ENCODE results near the gene MBD3L2B. TPM values are rescaled to one million over a fixed set of nuclear protein-coding genes. Genes with fewer than 3 reads are reported as not detected.

The MBD3L2B gene
- total RNA-seq, 1 experiment from 2014 or later, result not detected

DNA sequence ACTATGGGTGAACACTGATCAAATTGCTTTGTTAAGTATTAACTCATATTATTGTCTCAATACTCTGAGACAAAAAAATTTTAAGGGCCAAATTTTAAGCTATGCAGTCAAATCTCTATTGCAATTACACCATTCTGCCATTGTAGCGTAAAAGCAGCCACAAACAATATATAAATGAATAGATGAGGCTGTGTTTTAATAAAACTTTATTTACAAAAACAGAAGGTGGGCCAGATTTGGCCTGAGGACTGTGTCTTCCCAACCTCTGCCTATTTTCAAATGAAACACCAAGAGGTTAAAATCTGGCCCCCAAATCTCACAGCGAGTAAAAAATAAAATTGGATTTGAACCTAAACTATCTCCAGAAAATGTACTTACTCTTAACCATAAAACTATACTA is 51.7 kb downstream of the MBD3L2B start:
- BruUV-seq (replicated peaks), result no TSS peak
- CTCF ChIA-PET, result interaction anchor here (0.8 kb wide), 1 partner anchor 130 kb away, joined by 4 read pairs; no protein-coding TSS in a partner anchor
- no peaks in the 10 kb centered on the region for H3K4me1 Mint-ChIP-seq (ENCODE audit: low read depth, unreplicated experiment)
- no peak overlapping the region for H3K27ac Mint-ChIP-seq (ENCODE audit: unreplicated experiment)
- intact Hi-C loops (cut with micrococcal nuclease; ENCODE audit: unreplicated experiment), result no loop called here
- peaks cover 19% of the 10 kb centered on the region for H3K27me3 Mint-ChIP-seq (ENCODE audit: unreplicated experiment)
- H3K36me3 Mint-ChIP-seq (ENCODE audit: insufficient read depth, unreplicated experiment), result no peaks in the 10 kb centered on the region
- H3K9me3 Mint-ChIP-seq (ENCODE audit: low read depth, unreplicated experiment), result no peaks in the 10 kb centered on the region
- TF ChIP-seq, protein P1, sequence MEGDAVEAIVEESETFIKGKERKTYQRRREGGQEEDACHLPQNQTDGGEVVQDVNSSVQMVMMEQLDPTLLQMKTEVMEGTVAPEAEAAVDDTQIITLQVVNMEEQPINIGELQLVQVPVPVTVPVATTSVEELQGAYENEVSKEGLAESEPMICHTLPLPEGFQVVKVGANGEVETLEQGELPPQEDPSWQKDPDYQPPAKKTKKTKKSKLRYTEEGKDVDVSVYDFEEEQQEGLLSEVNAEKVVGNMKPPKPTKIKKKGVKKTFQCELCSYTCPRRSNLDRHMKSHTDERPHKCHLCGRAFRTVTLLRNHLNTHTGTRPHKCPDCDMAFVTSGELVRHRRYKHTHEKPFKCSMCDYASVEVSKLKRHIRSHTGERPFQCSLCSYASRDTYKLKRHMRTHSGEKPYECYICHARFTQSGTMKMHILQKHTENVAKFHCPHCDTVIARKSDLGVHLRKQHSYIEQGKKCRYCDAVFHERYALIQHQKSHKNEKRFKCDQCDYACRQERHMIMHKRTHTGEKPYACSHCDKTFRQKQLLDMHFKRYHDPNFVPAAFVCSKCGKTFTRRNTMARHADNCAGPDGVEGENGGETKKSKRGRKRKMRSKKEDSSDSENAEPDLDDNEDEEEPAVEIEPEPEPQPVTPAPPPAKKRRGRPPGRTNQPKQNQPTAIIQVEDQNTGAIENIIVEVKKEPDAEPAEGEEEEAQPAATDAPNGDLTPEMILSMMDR (IDR thresholded peaks at IDR 0.05; ENCODE audit: unreplicated experiment), result no peak
- no peak overlapping the region for H3K4me3 Mint-ChIP-seq (ENCODE audit: low read depth, unreplicated experiment)
- DNase-seq, result no peak

Other genes starting within 250 kb of the MBD3L2B start
- gene VAV1, start 248.7 kb downstream of the MBD3L2B start, total RNA-seq (2022), result 0.28 and 0.37 TPM in 2 replicates
- gene ADGRE1, start 133.9 kb downstream of the MBD3L2B start, total RNA-seq (2022), result not detected in 2 replicates
- not detected in 2 replicates for gene MBD3L5, start 9.1 kb upstream of the MBD3L2B start, total RNA-seq (2022)
- not detected in 2 replicates for gene MBD3L4, start 18.7 kb upstream of the MBD3L2B start, total RNA-seq (2022)
- gene MBD3L2, start 27.9 kb upstream of the MBD3L2B start, total RNA-seq (2022), result not detected in 2 replicates
- not detected in 2 replicates for gene MBD3L3, start 37.2 kb upstream of the MBD3L2B start, total RNA-seq (2022)
- gene ZNF557, start 48.3 kb upstream of the MBD3L2B start, total RNA-seq (2022), result 6.3 and 7.8 TPM in 2 replicates